RWPE2 (cell line): ENCODE data around the gene PNPLA6.

Experiments used
- ATAC-seq: fragments of 200-7000 bp; cut with Tn5 transposase; 3 replicates; pipeline ENCODE4 v1.9.1; 2021; ENCODE audit warnings: low read depth
- DNase-seq: peaks from one replicate; pipeline ENCODE4 v3.0.0-alpha.2; 2020; ENCODE audit warnings: low spot score
- H3K27ac ChIP-seq: fragments of 450-650 bp; 2 replicates; pipeline ENCODE4 v1.5.1; 2017; ENCODE audit warnings: mild to moderate bottlenecking; ENCODE audit not compliant: poor library complexity, severe bottlenecking
- H3K27me3 ChIP-seq: fragments of 250-450 bp; sonication (Bioruptor Pico); 2 replicates; pipeline ENCODE4 v1.5.1; 2021; ENCODE audit warnings: mild to moderate bottlenecking, moderate library complexity; ENCODE audit not compliant: insufficient read depth, poor library complexity, severe bottlenecking
- H3K36me3 ChIP-seq: fragments of 250-450 bp; sonication (Bioruptor Pico); 2 replicates; pipeline ENCODE4 v1.5.1; 2020; ENCODE audit warnings: low read depth, mild to moderate bottlenecking, moderate library complexity
- H3K4me1 ChIP-seq: fragments of 250-450 bp; sonication (Bioruptor Pico); 2 replicates; pipeline ENCODE4 v1.5.1; 2021; ENCODE audit warnings: mild to moderate bottlenecking, moderate library complexity; ENCODE audit not compliant: insufficient read depth, poor library complexity, severe bottlenecking
- H3K4me3 ChIP-seq: fragments of 250-450 bp; sonication (Bioruptor Pico); 2 replicates; pipeline ENCODE4 v1.5.1; 2021; ENCODE audit warnings: mild to moderate bottlenecking, moderate library complexity; ENCODE audit not compliant: severe bottlenecking
- H3K9me3 ChIP-seq: fragments of 250-450 bp; sonication (Bioruptor Pico); 2 replicates; pipeline ENCODE4 v1.5.1; 2021; ENCODE audit warnings: mild to moderate bottlenecking, moderate library complexity; ENCODE audit not compliant: severe bottlenecking
- CTCF ChIP-seq: fragments of 450-650 bp; IDR thresholded peaks from one replicate; pipeline ENCODE4 v1.5.1; 2017; ENCODE audit warnings: mild to moderate bottlenecking, moderate library complexity; ENCODE audit not compliant: poor library complexity, severe bottlenecking

PNPLA6 gene

GRCh38 chr19:7541475-7541824, 5.9 kb downstream of the PNPLA6 start:
- no peaks in the 10 kb centered on the region for H3K4me1 ChIP-seq
- H3K4me3 ChIP-seq, result no peak overlapping the region
- DNase-seq, result no peak
- no peaks in the 10 kb centered on the region for H3K9me3 ChIP-seq
- H3K27me3 ChIP-seq, result no peaks in the 10 kb centered on the region
- peaks cover 36% of the 10 kb centered on the region for H3K36me3 ChIP-seq
- no peak for TF ChIP-seq CTCF
- no peak for ATAC-seq
- H3K27ac ChIP-seq, result no peak overlapping the region

GRCh38 chr19:7541828-7542443, 6.4 kb downstream of the PNPLA6 start:
- Histone ChIP-seq H3K9me3 (no peaks in the 10 kb centered on the region), H3K27me3 (no peaks in the 10 kb centered on the region), H3K36me3 (peaks cover 34% of the 10 kb centered on the region), H3K4me1 (no peaks in the 10 kb centered on the region), H3K4me3 (no peak overlapping the region), H3K27ac (no peak overlapping the region)
- ATAC-seq (no peak), DNase-seq (no peak)
- no peak for TF ChIP-seq CTCF

- TF ChIP-seq CTCF, result no peak
- Histone ChIP-seq H3K4me3 (no peak overlapping the region), H3K36me3 (peaks cover 29% of the 10 kb centered on the region), H3K27me3 (no peaks in the 10 kb centered on the region), H3K4me1 (no peaks in the 10 kb centered on the region), H3K27ac (no peak overlapping the region), H3K9me3 (no peaks in the 10 kb centered on the region)
- ATAC-seq (no peak), DNase-seq (peak; percentile 46)
Observed at GRCh38 chr19:7542556-7543348, 7.2 kb downstream of the PNPLA6 start.

- Histone ChIP-seq H3K36me3 (peaks cover 27% of the 10 kb centered on the region), H3K4me1 (no peaks in the 10 kb centered on the region), H3K27ac (no peak overlapping the region), H3K27me3 (no peaks in the 10 kb centered on the region), H3K4me3 (no peak overlapping the region), H3K9me3 (no peaks in the 10 kb centered on the region)
- DNase-seq (no peak), ATAC-seq (no peak)
- no peak for TF ChIP-seq CTCF
Observed at GRCh38 chr19:7544626-7545025, 9.1 kb downstream of the PNPLA6 start.

- Histone ChIP-seq H3K27ac (no peak overlapping the region), H3K9me3 (no peaks in the 10 kb centered on the region), H3K4me3 (no peak overlapping the region), H3K36me3 (peaks cover 27% of the 10 kb centered on the region), H3K4me1 (no peaks in the 10 kb centered on the region), H3K27me3 (no peaks in the 10 kb centered on the region)
- TF ChIP-seq CTCF, result no peak
- ATAC-seq (no peak), DNase-seq (no peak)
Observed at GRCh38 chr19:7545300-7545699, 9.8 kb downstream of the PNPLA6 start.
